Coronary artery (tissue), 2 donors: ENCODE data around the gene SCN11A.

Source experiments
- DNase-seq: peaks from one replicate; pipeline ENCODE4 v3.0.0-alpha.2; 2017; ENCODE audit warnings: low spot score
- H3K27ac ChIP-seq, 2 donors: fragments of 200-600 bp; sonication (generic); one replicate each; pipeline ENCODE4 v1.5.1; 2016 to 2019
- H3K4me3 ChIP-seq: fragments of 200-600 bp; sonication (generic); 2 replicates; pipeline ENCODE4 v1.5.1; 2016; ENCODE audit warnings: mild to moderate bottlenecking, moderate library complexity
- TF ChIP-seq, protein P1 (sequence below): fragments of 200-600 bp; sonication (generic); IDR thresholded peaks from one replicate; pipeline ENCODE4 v1.5.1; 2019; ENCODE audit warnings: antibody characterized with exemption

SCN11A gene

GRCh38 chr3:39022286-39022630 is 29.5 kb downstream of the SCN11A start:
- Histone ChIP-seq H3K4me3 (no peak overlapping the region), H3K27ac (no peak overlapping the region)
- DNase-seq: no peak
- TF ChIP-seq, protein P1, sequence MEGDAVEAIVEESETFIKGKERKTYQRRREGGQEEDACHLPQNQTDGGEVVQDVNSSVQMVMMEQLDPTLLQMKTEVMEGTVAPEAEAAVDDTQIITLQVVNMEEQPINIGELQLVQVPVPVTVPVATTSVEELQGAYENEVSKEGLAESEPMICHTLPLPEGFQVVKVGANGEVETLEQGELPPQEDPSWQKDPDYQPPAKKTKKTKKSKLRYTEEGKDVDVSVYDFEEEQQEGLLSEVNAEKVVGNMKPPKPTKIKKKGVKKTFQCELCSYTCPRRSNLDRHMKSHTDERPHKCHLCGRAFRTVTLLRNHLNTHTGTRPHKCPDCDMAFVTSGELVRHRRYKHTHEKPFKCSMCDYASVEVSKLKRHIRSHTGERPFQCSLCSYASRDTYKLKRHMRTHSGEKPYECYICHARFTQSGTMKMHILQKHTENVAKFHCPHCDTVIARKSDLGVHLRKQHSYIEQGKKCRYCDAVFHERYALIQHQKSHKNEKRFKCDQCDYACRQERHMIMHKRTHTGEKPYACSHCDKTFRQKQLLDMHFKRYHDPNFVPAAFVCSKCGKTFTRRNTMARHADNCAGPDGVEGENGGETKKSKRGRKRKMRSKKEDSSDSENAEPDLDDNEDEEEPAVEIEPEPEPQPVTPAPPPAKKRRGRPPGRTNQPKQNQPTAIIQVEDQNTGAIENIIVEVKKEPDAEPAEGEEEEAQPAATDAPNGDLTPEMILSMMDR: no peak

GRCh38 chr3:39021465-39022285 is 30.1 kb downstream of the SCN11A start:
- H3K27ac ChIP-seq: no peak overlapping the region
- TF ChIP-seq, protein P1: no peak
- no peak overlapping the region for H3K4me3 ChIP-seq
- DNase-seq: no peak

- H3K4me3 ChIP-seq: no peak overlapping the region
- no peak for DNase-seq
- TF ChIP-seq, protein P1: no peak
- H3K27ac ChIP-seq: no peak overlapping the region
These were observed 30.7 kb downstream of the SCN11A start for GRCh38 chr3:39021029-39021428.

DNA sequence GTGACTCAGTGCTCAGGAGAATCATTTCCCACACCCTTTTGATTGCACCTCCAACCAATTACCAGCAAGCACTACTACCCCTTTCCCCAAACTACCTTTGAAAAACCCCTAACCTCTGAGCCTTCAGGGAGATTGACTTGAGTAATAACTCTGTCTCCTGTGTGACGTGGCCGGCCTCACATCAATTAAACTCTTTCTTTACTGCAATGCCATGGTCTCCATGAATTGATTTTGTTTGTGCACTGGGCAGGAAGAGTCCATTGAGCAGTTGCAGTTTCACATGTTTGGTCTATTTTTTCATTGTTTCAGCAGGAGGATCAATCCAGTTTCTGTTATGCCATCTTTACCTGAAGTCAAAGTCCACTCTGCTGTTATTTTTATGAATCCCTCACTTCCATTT is 32.4 kb downstream of the SCN11A start:
- TF ChIP-seq, protein P1: no peak
- H3K4me3 ChIP-seq: no peak overlapping the region
- no peak overlapping the region for H3K27ac ChIP-seq
- DNase-seq: no peak

- Histone ChIP-seq H3K27ac (no peak overlapping the region), H3K4me3 (no peak overlapping the region)
- DNase-seq: no peak
- TF ChIP-seq, protein P1: no peak
These were observed 36.3 kb downstream of the SCN11A start for GRCh38 chr3:39015418-39015817.

DNA sequence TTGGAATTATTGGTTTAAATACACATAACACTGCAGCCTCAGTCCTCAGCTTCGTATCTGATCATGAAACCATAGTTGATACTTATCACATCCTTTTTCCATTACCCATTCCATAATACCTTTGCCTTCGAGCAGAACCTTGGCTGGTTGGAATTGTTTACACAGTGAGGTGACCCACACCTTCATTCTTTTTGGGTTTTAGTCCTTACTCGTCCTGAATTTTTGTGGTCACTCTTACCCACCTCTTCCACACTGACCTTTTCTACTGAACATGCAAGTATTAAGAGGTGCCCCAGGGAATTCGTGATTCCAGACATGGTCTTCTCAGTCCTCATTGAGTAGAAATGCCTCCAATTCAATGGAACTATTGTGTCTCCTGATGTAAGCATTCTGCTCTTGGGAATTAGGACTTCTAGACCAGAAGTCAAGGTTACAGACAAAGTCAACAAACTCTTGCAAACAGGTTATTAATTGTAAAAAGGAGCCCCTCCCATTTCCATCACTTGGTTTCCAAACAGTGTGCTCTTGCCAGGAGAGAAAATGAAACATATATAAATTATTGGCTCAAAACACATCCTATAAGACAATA is 37.7 kb downstream of the SCN11A start:
- no peak for DNase-seq
- TF ChIP-seq, protein P1: no peak
- H3K4me3 ChIP-seq: no peak overlapping the region
- no peak overlapping the region for H3K27ac ChIP-seq

DNA sequence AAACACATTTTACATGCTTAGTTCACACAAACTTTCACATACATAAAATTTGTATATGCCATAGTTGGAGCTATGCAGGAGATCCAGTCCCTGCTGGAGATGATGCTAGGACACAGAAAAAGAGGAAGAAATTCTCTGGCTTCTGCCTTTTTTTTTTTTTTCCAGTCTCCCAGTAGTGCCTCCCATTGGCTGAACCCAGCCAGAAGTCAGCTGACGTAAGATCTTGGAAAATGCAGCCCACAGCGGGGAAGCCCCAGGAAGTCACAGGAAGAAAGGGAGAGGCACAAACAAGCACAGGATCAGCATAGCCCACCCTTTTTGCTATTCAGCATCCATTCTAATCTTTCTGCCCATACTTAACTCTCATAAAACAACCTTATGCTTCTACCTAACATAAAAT is 38.5 kb downstream of the SCN11A start:
- DNase-seq: no peak
- Histone ChIP-seq H3K27ac (no peak overlapping the region), H3K4me3 (no peak overlapping the region)
- TF ChIP-seq, protein P1: no peak
